Neutrophil (primary cell): ENCODE results near the gene DUS1L.
A peak's percentile ranks its signal among the peaks of the same experiment; 100 is the strongest.

ENCODE experiments used
- H3K27ac ChIP-seq: fragments of 200-600 bp; sonication (generic); 2 replicates; pipeline ENCODE4 v1.5.1; 2016; ENCODE audit warnings: mild to moderate bottlenecking, moderate library complexity
- H3K27me3 ChIP-seq: fragments of 200-600 bp; sonication (generic); 2 replicates; pipeline ENCODE4 v1.6.0; 2016; ENCODE audit warnings: mild to moderate bottlenecking
- H3K36me3 ChIP-seq: fragments of 200-600 bp; sonication (generic); 2 replicates; pipeline ENCODE4 v1.5.1; 2017
- H3K4me1 ChIP-seq, 2 experiments: fragments of 200-600 bp in 1 of 2; sonication (generic) in 1 of 2; 1 replicate in 1 of 2; 2 replicates in 1 of 2; pipeline versions ENCODE4 v1.5.1 to v1.6.1; 2013 to 2016; ENCODE audit warnings: low read depth in 1 of 2, low read length in 1 of 2, mild to moderate bottlenecking in 1 of 2, moderate library complexity in 1 of 2; ENCODE audit not compliant: control insufficient read depth in 1 of 2, insufficient read depth in 1 of 2
- H3K4me3 ChIP-seq, 2 experiments: fragments of 200-600 bp in 1 of 2; sonication (generic) in 1 of 2; 1 replicate in 1 of 2; 2 replicates in 1 of 2; pipeline ENCODE4 v1.5.1; 2013 to 2016; ENCODE audit warnings: low read depth in 1 of 2, low read length in 1 of 2, mild to moderate bottlenecking in 1 of 2, moderate library complexity in 1 of 2
- H3K9me3 ChIP-seq: fragments of 200-600 bp; sonication (generic); 2 replicates; pipeline ENCODE4 v1.5.1; 2016
- CTCF ChIP-seq: fragments of 200-600 bp; sonication (generic); IDR thresholded peaks from 2 replicates; pipeline ENCODE4 v1.5.1; 2016; ENCODE audit warnings: antibody characterized with exemption

Gene DUS1L

GRCh38 chr17:82065638-82066303, at the start of gene DUS1L:
TSS of gene DUS1L (minus strand) at chr17:82065804. CDS start at chr17:82065059, 745 bp downstream.
- Histone ChIP-seq H3K36me3 (peaks cover 28% of the 10 kb centered on the region), H3K4me3 (peak within 1 kb of the TSS; percentile 64 to 71), H3K27ac (peak within 1 kb of the TSS; percentile 53), H3K4me1 (peaks cover 16% of the 10 kb centered on the region in 2 experiments), H3K27me3 (peaks cover under 1% of the 10 kb centered on the region), H3K9me3 (no peaks in the 10 kb centered on the region)
- no peak for TF ChIP-seq CTCF

DNA sequence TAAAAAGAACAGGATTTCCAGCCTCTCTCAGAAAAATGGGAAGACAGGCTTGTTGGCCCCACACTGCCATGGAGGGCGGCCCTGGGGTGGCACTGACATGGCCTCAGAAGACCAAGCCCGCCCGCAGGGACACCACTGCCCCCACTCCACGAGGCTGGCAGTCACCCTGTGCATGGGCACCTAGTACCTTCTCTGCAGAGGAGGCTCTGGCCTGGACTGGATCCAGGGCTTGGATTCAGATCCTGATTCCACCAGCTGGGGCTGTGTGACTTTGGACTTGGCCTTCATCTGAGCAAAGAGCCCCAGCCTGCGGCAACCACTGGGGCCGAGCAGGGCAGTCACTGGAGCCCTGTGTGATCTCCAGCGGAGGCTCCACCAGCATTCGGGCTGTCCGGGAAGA, 49.3 kb upstream of the DUS1L start:
- TF ChIP-seq CTCF: no peak
- no peaks in the 10 kb centered on the region for H3K27me3 ChIP-seq

GRCh38 chr17:82114447-82114846, 48.8 kb upstream of the DUS1L start:
- Histone ChIP-seq H3K4me1 (peaks cover 10 to 14% of the 10 kb centered on the region in 2 experiments), H3K27me3 (no peaks in the 10 kb centered on the region), H3K27ac (no peak overlapping the region), H3K4me3 (no peak overlapping the region), H3K9me3 (no peaks in the 10 kb centered on the region), H3K36me3 (peaks cover 5% of the 10 kb centered on the region)
- no peak for TF ChIP-seq CTCF

More for the DNA sequence above, 49.3 kb upstream of the DUS1L start:
- Histone ChIP-seq H3K4me1 (peaks cover 10 to 14% of the 10 kb centered on the region in 2 experiments), H3K9me3 (no peaks in the 10 kb centered on the region), H3K27ac (no peak overlapping the region), H3K4me3 (no peak overlapping the region), H3K36me3 (peaks cover 5% of the 10 kb centered on the region)

DNA sequence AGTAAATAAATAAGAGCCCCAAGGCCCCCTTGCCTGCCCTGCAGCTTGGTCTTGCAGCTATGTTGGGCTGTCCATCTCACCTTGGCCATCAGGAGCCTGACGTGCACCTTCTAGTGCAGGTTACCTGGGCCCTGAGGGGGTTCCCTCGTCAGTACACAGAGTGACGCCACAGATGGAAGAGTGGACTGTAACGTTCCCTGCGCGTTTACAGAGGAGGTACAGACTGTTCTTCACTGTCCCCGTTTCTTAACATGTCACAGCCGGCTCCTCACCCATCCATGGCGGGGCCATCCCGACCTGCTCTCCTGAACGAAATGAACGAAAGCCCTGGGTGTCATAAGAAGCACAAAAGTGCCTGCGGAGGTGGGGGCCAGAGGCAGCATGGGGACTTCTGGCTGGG, 48.3 kb upstream of the DUS1L start:
- Histone ChIP-seq H3K9me3 (no peaks in the 10 kb centered on the region), H3K36me3 (peaks cover 5% of the 10 kb centered on the region), H3K27me3 (no peaks in the 10 kb centered on the region), H3K4me1 (peaks cover 10 to 14% of the 10 kb centered on the region in 2 experiments), H3K27ac (no peak overlapping the region), H3K4me3 (no peak overlapping the region)
- no peak for TF ChIP-seq CTCF

- peaks cover 5% of the 10 kb centered on the region for H3K36me3 ChIP-seq
- H3K27ac ChIP-seq: peak overlapping the region; percentile 58
- H3K9me3 ChIP-seq: no peaks in the 10 kb centered on the region
- TF ChIP-seq CTCF: no peak
- peaks cover 10 to 14% of the 10 kb centered on the region in 2 experiments for H3K4me1 ChIP-seq
- no peaks in the 10 kb centered on the region for H3K27me3 ChIP-seq
- H3K4me3 ChIP-seq: no peak overlapping the region
These were observed 47.8 kb upstream of the DUS1L start for GRCh38 chr17:82113422-82113821.
